HEK293 (cell line): Measurements from ENCODE around the gene NR3C2.

Experiments used
- CTCF ChIA-PET: fragments of 350-600 bp; formaldehyde crosslinking; extraction: SDS; loops from one replicate; lab custom pipeline; 2021; ENCODE audit warnings: antibody characterized with exemption; lab: Yijun Ruan, JAX
- POLR2A ChIA-PET: fragments of 300-600 bp; formaldehyde crosslinking; extraction: SDS; loops from one replicate; lab custom pipeline; 2020; ENCODE audit warnings: antibody characterized with exemption, inconsistent platforms; lab: Yijun Ruan, JAX
- H3K27ac ChIP-seq: fragments of 200-500 bp; sonication (Bioruptor generic); 2 replicates; pipeline ENCODE4 v1.5.1; 2014; ENCODE audit warnings: low read depth, low read length, control low read depth, inconsistent platforms; ENCODE audit errors: extremely low read depth
- H3K36me3 ChIP-seq, 2 experiments: fragments of 200-500 bp in 1 of 2; sonication (Bioruptor generic) in 1 of 2; 1 replicate in 1 of 2; 2 replicates in 1 of 2; pipeline ENCODE4 v1.5.1; 2014 to 2017; ENCODE audit warnings: inconsistent platforms in 2 of 2, low read length in 2 of 2; ENCODE audit not compliant: control insufficient read depth in 2 of 2, insufficient read depth in 1 of 2
- H3K4me1 ChIP-seq: fragments of 200-500 bp; sonication (Bioruptor generic); 2 replicates; pipeline ENCODE4 v1.5.1; 2014; ENCODE audit warnings: mild to moderate bottlenecking, low read length, inconsistent platforms; ENCODE audit not compliant: control insufficient read depth, insufficient read depth
- H3K4me3 ChIP-seq: 2 replicates; pipeline ENCODE4 v1.5.1; 2011; ENCODE audit warnings: low read depth, mild to moderate bottlenecking, control low read depth, low read length, moderate library complexity
- H3K9me3 ChIP-seq: fragments of 200-500 bp; sonication (Bioruptor generic); 2 replicates; pipeline ENCODE4 v1.5.1; 2014; ENCODE audit warnings: low read depth, low read length, inconsistent platforms; ENCODE audit not compliant: control insufficient read depth, insufficient read depth
- GLIS1 ChIP-seq: fragments of 450-650 bp; formaldehyde crosslinking; IDR thresholded peaks from 2 replicates; pipeline ENCODE4 v1.5.1; 2016; ENCODE audit warnings: missing biosample characterization, missing genetic modification characterization
- KLF7 ChIP-seq: fragments of 450-650 bp; formaldehyde crosslinking; IDR thresholded peaks from 2 replicates; pipeline ENCODE4 v1.5.1; 2016; ENCODE audit warnings: missing biosample characterization, missing genetic modification characterization, borderline replicate concordance
- KLF9 ChIP-seq: fragments of 450-650 bp; formaldehyde crosslinking; IDR thresholded peaks from 2 replicates; pipeline ENCODE4 v1.5.1; 2016; ENCODE audit warnings: missing biosample characterization, missing genetic modification characterization, low read depth
- OSR2 ChIP-seq: fragments of 450-650 bp; formaldehyde crosslinking; IDR thresholded peaks from 2 replicates; pipeline ENCODE4 v1.5.1; 2016; ENCODE audit warnings: missing biosample characterization, missing genetic modification characterization
- RBAK ChIP-seq: fragments of 450-650 bp; formaldehyde crosslinking; IDR thresholded peaks from 2 replicates; pipeline ENCODE4 v1.5.1; 2016; ENCODE audit warnings: missing biosample characterization, missing genetic modification characterization
- ZBTB8A ChIP-seq: fragments of 450-650 bp; formaldehyde crosslinking; IDR thresholded peaks from 2 replicates; pipeline ENCODE4 v1.5.1; 2016; ENCODE audit warnings: missing biosample characterization, missing genetic modification characterization
- ZNF169 ChIP-seq: fragments of 450-650 bp; formaldehyde crosslinking; IDR thresholded peaks from 2 replicates; pipeline ENCODE4 v1.5.1; 2016; ENCODE audit warnings: missing biosample characterization, missing genetic modification characterization
- ZNF19 ChIP-seq: fragments of 450-650 bp; formaldehyde crosslinking; IDR thresholded peaks from 2 replicates; pipeline ENCODE4; 2016; ENCODE audit warnings: missing biosample characterization, missing genetic modification characterization, low read depth
- ZNF202 ChIP-seq: fragments of 450-650 bp; formaldehyde crosslinking; IDR thresholded peaks from 2 replicates; pipeline ENCODE4 v1.5.1; 2016; ENCODE audit warnings: missing biosample characterization, missing genetic modification characterization, borderline replicate concordance
- ZNF23 ChIP-seq: fragments of 450-650 bp; formaldehyde crosslinking; IDR thresholded peaks from 2 replicates; pipeline ENCODE4 v1.5.1; 2016; ENCODE audit warnings: missing biosample characterization, missing genetic modification characterization, borderline replicate concordance
- ZNF426 ChIP-seq: fragments of 450-650 bp; formaldehyde crosslinking; IDR thresholded peaks from 2 replicates; pipeline ENCODE4 v1.5.1; 2017; ENCODE audit warnings: missing biosample characterization, missing genetic modification characterization, mild to moderate bottlenecking, inconsistent platforms, moderate library complexity
- ZNF596 ChIP-seq: fragments of 450-650 bp; IDR thresholded peaks from 2 replicates; pipeline ENCODE4 v1.5.0; 2018; ENCODE audit warnings: missing biosample characterization, mild to moderate bottlenecking, missing genetic modification characterization, moderate library complexity
- ZNF701 ChIP-seq: fragments of 450-650 bp; formaldehyde crosslinking; IDR thresholded peaks from 2 replicates; pipeline ENCODE4 v1.5.1; 2016; ENCODE audit warnings: missing biosample characterization, missing genetic modification characterization
- ZNF76 ChIP-seq: fragments of 450-650 bp; formaldehyde crosslinking; IDR thresholded peaks from 2 replicates; pipeline ENCODE4; 2016; ENCODE audit warnings: low read depth, missing biosample characterization, missing genetic modification characterization, borderline replicate concordance
- ZNF777 ChIP-seq: fragments of 450-650 bp; formaldehyde crosslinking; IDR thresholded peaks from 2 replicates; pipeline ENCODE4 v1.5.1; 2017; ENCODE audit warnings: missing biosample characterization, missing genetic modification characterization, borderline replicate concordance
- ZSCAN5A ChIP-seq: fragments of 450-650 bp; formaldehyde crosslinking; IDR thresholded peaks from 2 replicates; pipeline ENCODE4 v1.5.1; 2016; ENCODE audit warnings: missing biosample characterization, missing genetic modification characterization
- TF ChIP-seq, protein P1 (sequence below): fragments of 450-650 bp; formaldehyde crosslinking; IDR thresholded peaks from 2 replicates; pipeline ENCODE4 v1.5.1; 2016; ENCODE audit warnings: missing biosample characterization, missing genetic modification characterization
- TF ChIP-seq, protein P2 (sequence below): fragments of 450-650 bp; formaldehyde crosslinking; IDR thresholded peaks from 2 replicates; pipeline ENCODE4 v1.5.1; 2016; ENCODE audit warnings: missing biosample characterization, missing genetic modification characterization, borderline replicate concordance
- TF ChIP-seq, protein P3 (sequence below): fragments of 450-650 bp; formaldehyde crosslinking; IDR thresholded peaks from 2 replicates; pipeline ENCODE4 v1.5.1; 2017; ENCODE audit warnings: missing biosample characterization, missing genetic modification characterization

Gene NR3C2

DNA sequence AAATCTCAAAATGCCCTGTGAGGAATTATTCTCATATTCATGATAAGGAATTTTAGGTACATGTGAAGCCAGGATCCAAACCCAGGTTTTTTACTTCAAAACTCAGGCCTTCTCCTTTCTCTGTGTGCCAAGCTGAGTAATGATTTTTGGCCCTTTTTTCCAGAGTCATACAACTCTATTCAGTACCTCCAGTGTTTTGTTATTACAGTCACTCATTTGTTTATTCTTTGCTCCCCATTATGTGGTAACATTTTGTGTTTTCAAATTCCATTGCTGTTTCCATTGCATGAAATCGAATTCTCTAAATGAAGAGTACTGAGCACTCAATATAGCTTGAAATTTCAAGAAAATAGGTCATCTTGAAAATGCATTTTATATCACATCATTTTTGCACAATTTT is 315.4 kb downstream of the NR3C2 start:
- Histone ChIP-seq H3K36me3 (no peaks in the 10 kb centered on the region), H3K27ac (no peak overlapping the region), H3K4me1 (no peaks in the 10 kb centered on the region), H3K4me3 (no peak overlapping the region)
- CTCF ChIA-PET = no interaction called here
- no peak for TF ChIP-seq ZNF169 (tag by site-specific recombination)
- TF ChIP-seq OSR2 (tag by site-specific recombination) = no peak
- TF ChIP-seq ZSCAN5A (tag by site-specific recombination) = no peak
- TF ChIP-seq, protein P1, sequence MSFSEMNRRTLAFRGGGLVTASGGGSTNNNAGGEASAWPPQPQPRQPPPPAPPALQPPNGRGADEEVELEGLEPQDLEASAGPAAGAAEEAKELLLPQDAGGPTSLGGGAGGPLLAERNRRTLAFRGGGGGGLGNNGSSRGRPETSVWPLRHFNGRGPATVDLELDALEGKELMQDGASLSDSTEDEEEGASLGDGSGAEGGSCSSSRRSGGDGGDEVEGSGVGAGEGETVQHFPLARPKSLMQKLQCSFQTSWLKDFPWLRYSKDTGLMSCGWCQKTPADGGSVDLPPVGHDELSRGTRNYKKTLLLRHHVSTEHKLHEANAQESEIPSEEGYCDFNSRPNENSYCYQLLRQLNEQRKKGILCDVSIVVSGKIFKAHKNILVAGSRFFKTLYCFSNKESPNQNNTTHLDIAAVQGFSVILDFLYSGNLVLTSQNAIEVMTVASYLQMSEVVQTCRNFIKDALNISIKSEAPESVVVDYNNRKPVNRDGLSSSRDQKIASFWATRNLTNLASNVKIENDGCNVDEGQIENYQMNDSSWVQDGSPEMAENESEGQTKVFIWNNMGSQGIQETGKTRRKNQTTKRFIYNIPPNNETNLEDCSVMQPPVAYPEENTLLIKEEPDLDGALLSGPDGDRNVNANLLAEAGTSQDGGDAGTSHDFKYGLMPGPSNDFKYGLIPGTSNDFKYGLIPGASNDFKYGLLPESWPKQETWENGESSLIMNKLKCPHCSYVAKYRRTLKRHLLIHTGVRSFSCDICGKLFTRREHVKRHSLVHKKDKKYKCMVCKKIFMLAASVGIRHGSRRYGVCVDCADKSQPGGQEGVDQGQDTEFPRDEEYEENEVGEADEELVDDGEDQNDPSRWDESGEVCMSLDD (tag by site-specific recombination) = no peak
- TF ChIP-seq ZNF76 (tag by site-specific recombination) = no peak
- no peak for TF ChIP-seq ZNF19
- TF ChIP-seq ZNF426 (tag by site-specific recombination) = no peak
- no peak for TF ChIP-seq GLIS1 (tag by site-specific recombination)
- TF ChIP-seq, protein P2, sequence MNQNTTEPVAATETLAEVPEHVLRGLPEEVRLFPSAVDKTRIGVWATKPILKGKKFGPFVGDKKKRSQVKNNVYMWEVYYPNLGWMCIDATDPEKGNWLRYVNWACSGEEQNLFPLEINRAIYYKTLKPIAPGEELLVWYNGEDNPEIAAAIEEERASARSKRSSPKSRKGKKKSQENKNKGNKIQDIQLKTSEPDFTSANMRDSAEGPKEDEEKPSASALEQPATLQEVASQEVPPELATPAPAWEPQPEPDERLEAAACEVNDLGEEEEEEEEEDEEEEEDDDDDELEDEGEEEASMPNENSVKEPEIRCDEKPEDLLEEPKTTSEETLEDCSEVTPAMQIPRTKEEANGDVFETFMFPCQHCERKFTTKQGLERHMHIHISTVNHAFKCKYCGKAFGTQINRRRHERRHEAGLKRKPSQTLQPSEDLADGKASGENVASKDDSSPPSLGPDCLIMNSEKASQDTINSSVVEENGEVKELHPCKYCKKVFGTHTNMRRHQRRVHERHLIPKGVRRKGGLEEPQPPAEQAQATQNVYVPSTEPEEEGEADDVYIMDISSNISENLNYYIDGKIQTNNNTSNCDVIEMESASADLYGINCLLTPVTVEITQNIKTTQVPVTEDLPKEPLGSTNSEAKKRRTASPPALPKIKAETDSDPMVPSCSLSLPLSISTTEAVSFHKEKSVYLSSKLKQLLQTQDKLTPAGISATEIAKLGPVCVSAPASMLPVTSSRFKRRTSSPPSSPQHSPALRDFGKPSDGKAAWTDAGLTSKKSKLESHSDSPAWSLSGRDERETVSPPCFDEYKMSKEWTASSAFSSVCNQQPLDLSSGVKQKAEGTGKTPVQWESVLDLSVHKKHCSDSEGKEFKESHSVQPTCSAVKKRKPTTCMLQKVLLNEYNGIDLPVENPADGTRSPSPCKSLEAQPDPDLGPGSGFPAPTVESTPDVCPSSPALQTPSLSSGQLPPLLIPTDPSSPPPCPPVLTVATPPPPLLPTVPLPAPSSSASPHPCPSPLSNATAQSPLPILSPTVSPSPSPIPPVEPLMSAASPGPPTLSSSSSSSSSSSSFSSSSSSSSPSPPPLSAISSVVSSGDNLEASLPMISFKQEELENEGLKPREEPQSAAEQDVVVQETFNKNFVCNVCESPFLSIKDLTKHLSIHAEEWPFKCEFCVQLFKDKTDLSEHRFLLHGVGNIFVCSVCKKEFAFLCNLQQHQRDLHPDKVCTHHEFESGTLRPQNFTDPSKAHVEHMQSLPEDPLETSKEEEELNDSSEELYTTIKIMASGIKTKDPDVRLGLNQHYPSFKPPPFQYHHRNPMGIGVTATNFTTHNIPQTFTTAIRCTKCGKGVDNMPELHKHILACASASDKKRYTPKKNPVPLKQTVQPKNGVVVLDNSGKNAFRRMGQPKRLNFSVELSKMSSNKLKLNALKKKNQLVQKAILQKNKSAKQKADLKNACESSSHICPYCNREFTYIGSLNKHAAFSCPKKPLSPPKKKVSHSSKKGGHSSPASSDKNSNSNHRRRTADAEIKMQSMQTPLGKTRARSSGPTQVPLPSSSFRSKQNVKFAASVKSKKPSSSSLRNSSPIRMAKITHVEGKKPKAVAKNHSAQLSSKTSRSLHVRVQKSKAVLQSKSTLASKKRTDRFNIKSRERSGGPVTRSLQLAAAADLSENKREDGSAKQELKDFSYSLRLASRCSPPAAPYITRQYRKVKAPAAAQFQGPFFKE = no peak
- TF ChIP-seq ZNF777 (tag by site-specific recombination) = no peak
- no peak for TF ChIP-seq ZNF23 (tag by site-specific recombination)
- no peak for TF ChIP-seq KLF9 (tag by site-specific recombination)
- TF ChIP-seq ZBTB8A (tag by site-specific recombination) = no peak
- TF ChIP-seq ZNF596 (tag by site-specific recombination) = no peak
- TF ChIP-seq, protein P3, sequence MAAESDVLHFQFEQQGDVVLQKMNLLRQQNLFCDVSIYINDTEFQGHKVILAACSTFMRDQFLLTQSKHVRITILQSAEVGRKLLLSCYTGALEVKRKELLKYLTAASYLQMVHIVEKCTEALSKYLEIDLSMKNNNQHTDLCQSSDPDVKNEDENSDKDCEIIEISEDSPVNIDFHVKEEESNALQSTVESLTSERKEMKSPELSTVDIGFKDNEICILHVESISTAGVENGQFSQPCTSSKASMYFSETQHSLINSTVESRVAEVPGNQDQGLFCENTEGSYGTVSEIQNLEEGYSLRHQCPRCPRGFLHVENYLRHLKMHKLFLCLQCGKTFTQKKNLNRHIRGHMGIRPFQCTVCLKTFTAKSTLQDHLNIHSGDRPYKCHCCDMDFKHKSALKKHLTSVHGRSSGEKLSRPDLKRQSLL (tag by site-specific recombination) = no peak
- TF ChIP-seq ZNF701 (tag by site-specific recombination) = no peak
- TF ChIP-seq RBAK (tag by site-specific recombination) = no peak
- TF ChIP-seq KLF7 (tag by site-specific recombination) = no peak
- no peak for TF ChIP-seq ZNF202 (tag by site-specific recombination)
- TF ChIP-seq, all 188 proteins: peak for 0
- H3K9me3 ChIP-seq = no peaks in the 10 kb centered on the region
- POLR2A ChIA-PET = no interaction called here
